GM12801 (cell line): ENCODE data around the gene POLH.

Experiments used
- TF ChIP-seq, protein P1 (sequence below): IDR thresholded peaks from one replicate; pipeline ENCODE4 v1.5.1; 2011; ENCODE audit warnings: control low read depth; ENCODE audit not compliant: insufficient read length; ENCODE audit errors: extremely low read depth

The POLH gene

GRCh38 chr6:43644940-43645612 is 69.1 kb downstream of the POLH start, which contains the start of gene RSPH9:
RSPH9 (plus strand) TSS chr6:43645036; CDS start chr6:43645099, 63 bp downstream.
- TF ChIP-seq, protein P1, sequence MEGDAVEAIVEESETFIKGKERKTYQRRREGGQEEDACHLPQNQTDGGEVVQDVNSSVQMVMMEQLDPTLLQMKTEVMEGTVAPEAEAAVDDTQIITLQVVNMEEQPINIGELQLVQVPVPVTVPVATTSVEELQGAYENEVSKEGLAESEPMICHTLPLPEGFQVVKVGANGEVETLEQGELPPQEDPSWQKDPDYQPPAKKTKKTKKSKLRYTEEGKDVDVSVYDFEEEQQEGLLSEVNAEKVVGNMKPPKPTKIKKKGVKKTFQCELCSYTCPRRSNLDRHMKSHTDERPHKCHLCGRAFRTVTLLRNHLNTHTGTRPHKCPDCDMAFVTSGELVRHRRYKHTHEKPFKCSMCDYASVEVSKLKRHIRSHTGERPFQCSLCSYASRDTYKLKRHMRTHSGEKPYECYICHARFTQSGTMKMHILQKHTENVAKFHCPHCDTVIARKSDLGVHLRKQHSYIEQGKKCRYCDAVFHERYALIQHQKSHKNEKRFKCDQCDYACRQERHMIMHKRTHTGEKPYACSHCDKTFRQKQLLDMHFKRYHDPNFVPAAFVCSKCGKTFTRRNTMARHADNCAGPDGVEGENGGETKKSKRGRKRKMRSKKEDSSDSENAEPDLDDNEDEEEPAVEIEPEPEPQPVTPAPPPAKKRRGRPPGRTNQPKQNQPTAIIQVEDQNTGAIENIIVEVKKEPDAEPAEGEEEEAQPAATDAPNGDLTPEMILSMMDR = no peak

- TF ChIP-seq, protein P1 = no peak
These were observed 69.6 kb downstream of the POLH start for GRCh38 chr6:43645613-43645964.

DNA sequence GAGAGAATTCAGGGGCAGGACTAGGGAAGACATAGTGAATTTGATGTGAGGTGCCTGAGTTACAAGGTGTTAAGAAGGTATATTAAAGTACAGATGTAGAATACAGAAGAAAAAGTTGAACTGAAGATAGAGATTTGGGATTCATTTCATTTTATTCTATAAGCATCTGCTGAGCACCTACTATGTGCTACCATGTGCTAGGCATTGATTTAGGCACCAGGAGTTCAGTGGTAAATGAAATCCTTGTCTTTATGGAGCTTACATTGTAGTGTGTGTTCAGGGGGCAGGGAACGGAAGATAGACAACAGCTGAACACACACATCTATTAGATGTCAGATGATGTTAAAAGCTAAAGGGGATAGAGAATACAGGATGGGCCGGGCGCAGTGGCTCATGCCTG is 71.6 kb downstream of the POLH start:
- TF ChIP-seq, protein P1 = no peak

DNA sequence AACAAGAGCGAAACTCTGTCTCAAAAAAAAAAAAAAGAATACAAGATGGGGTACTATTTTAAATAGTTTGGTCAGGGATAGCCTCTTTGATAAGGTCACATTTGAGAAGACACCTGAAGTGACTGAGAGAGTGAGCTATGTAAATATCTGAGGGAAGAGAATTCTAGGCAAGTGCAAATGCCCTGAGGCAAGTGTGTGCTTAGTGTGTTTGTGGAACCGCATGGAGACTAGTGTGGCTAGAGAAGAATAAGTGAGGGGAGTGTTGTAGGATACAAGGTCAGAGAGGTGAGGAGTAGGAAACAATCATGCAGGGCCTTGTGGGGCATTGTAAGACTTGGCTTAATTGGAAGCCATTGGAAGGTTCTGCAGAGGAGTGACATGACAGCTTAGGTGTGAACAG is 72.3 kb downstream of the POLH start:
- TF ChIP-seq, protein P1 = no peak

- TF ChIP-seq, protein P1 = no peak
These were observed 81.3 kb downstream of the POLH start for GRCh38 chr6:43657221-43657802.

DNA sequence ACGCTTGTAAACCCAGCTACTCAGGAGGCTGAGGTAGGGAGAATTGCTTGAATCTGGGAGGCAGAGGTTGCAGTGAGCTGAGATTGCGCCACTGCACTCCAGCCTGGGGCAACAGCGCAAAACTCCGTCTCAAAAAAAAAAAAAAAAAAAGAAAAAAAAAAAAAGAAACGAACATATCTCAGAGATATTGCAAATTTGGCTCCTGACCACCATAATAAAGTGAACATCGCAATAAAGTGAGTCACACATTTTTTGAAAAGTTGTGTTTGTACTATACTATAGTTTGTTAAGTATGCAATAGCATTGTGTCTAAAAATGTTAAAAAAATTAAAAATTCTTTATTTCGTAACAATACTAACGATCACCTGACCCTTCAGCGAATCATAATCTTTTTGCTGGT is 82.2 kb downstream of the POLH start:
- TF ChIP-seq, protein P1 = no peak
